ENCODE measurements around the gene KLF1. TPM values are rescaled to one million over a fixed set of nuclear protein-coding genes. Genes with fewer than 3 reads are reported as not detected.

The KLF1 gene
- total RNA-seq, 1 experiment from 2014 or later = 0.10 TPM

GRCh38 chr19:12924621-12925310 lies 37.8 kb upstream of the KLF1 start:
- in situ Hi-C loops (cut with HindIII; ENCODE audit: low pct_unique_long_range_greater_than_20kb, low sequenced_read_pairs) = no loop called here
- Histone ChIP-seq H3K27ac (ENCODE audit: low read length) (no peak overlapping the region), H3K4me3 (ENCODE audit: low read depth in 2 of 2, low read length in 2 of 2) (no peak overlapping the region), H3K27me3 (ENCODE audit: control insufficient read depth, insufficient read depth, low read length) (no peaks in the 10 kb centered on the region), H3K4me1 (ENCODE audit: control insufficient read depth, insufficient read depth, low read length) (no peaks in the 10 kb centered on the region), H3K36me3 (ENCODE audit: control insufficient read depth, insufficient read depth, low read length) (peaks cover 9% of the 10 kb centered on the region), H3K9me3 (ENCODE audit: control insufficient read depth, insufficient read depth, low read depth, low read length) (no peaks in the 10 kb centered on the region)
- ChIA-PET POLR2A (no interaction called here), CTCF (no interaction called here)
- ATAC-seq (no peak), DNase-seq (ENCODE audit: low read depth, low spot score) (no peak)
- intact Hi-C loops (cut with micrococcal nuclease; ENCODE audit: unreplicated experiment) = no loop called here
- no TSS peak for BruUV-seq (replicated peaks)
- no peak for TF ChIP-seq REST (IDR thresholded peaks at IDR 0.05; ENCODE audit: insufficient read depth in 1 of 2, low read depth in 2 of 2, low read length in 1 of 2)
- TF ChIP-seq POLR2AphosphoS5 (IDR thresholded peaks at IDR 0.05; ENCODE audit: low read depth, low read length) = no peak
- no peak for TF ChIP-seq CTCF (IDR thresholded peaks at IDR 0.05)
- no peak for TF ChIP-seq SIN3A (IDR thresholded peaks at IDR 0.05; ENCODE audit: borderline replicate concordance, insufficient read depth, low read depth, low read length)
- TF ChIP-seq TCF7L2 (IDR thresholded peaks at IDR 0.05; ENCODE audit: low read depth, low read length) = no peak

GRCh38 chr19:12922959-12923358 lies 36.0 kb upstream of the KLF1 start:
- ChIA-PET POLR2A (no interaction called here), CTCF (no interaction called here)
- intact Hi-C loops (cut with micrococcal nuclease; ENCODE audit: unreplicated experiment) = no loop called here
- H3K27ac ChIP-seq (ENCODE audit: low read length) = no peak overlapping the region
- DNase-seq (ENCODE audit: low read depth, low spot score) = no peak
- no peaks in the 10 kb centered on the region for H3K27me3 ChIP-seq (ENCODE audit: control insufficient read depth, insufficient read depth, low read length)
- in situ Hi-C loops (cut with HindIII; ENCODE audit: low pct_unique_long_range_greater_than_20kb, low sequenced_read_pairs) = no loop called here
- H3K9me3 ChIP-seq (ENCODE audit: control insufficient read depth, insufficient read depth, low read depth, low read length) = no peaks in the 10 kb centered on the region
- BruUV-seq (replicated peaks) = no TSS peak
- H3K4me1 ChIP-seq (ENCODE audit: control insufficient read depth, insufficient read depth, low read length) = no peaks in the 10 kb centered on the region
- no peak overlapping the region for H3K4me3 ChIP-seq (ENCODE audit: low read depth in 2 of 2, low read length in 2 of 2)
- ATAC-seq = no peak
- peaks cover 5% of the 10 kb centered on the region for H3K36me3 ChIP-seq (ENCODE audit: control insufficient read depth, insufficient read depth, low read length)
- TF ChIP-seq REST (IDR thresholded peaks at IDR 0.05; ENCODE audit: insufficient read depth in 1 of 2, low read depth in 2 of 2, low read length in 1 of 2) (no peak), POLR2AphosphoS5 (IDR thresholded peaks at IDR 0.05; ENCODE audit: low read depth, low read length) (no peak), TCF7L2 (IDR thresholded peaks at IDR 0.05; ENCODE audit: low read depth, low read length) (no peak), CTCF (IDR thresholded peaks at IDR 0.05) (no peak), SIN3A (IDR thresholded peaks at IDR 0.05; ENCODE audit: borderline replicate concordance, insufficient read depth, low read depth, low read length) (no peak)

Measured in Panc1 (cell line).